Prostate gland (tissue), 2 donors: ENCODE data around the gene DNPH1.

Experiments used
- POLR2A ChIP-seq: fragments of 450-650 bp; IDR thresholded peaks from one replicate; pipeline ENCODE4 v1.6.1; 2016; ENCODE audit warnings: antibody characterized with exemption, mild to moderate bottlenecking
- POLR2AphosphoS5 ChIP-seq: sonication (generic); formaldehyde crosslinking; IDR thresholded peaks from one replicate; pipeline ENCODE4 v1.6.1; 2017; ENCODE audit warnings: antibody characterized with exemption
- TF ChIP-seq, protein P1 (sequence below), 4 experiments: fragments of 200-600 bp in 2 of 4; fragments of 450-650 bp in 2 of 4; sonication (generic) in 2 of 4; IDR thresholded peaks; 1 replicate in 3 of 4; 2 replicates in 1 of 4; pipeline ENCODE4 v1.5.1; 2016 to 2019; ENCODE audit warnings: antibody characterized with exemption in 4 of 4, mild to moderate bottlenecking in 2 of 4, moderate library complexity in 2 of 4

DNA sequence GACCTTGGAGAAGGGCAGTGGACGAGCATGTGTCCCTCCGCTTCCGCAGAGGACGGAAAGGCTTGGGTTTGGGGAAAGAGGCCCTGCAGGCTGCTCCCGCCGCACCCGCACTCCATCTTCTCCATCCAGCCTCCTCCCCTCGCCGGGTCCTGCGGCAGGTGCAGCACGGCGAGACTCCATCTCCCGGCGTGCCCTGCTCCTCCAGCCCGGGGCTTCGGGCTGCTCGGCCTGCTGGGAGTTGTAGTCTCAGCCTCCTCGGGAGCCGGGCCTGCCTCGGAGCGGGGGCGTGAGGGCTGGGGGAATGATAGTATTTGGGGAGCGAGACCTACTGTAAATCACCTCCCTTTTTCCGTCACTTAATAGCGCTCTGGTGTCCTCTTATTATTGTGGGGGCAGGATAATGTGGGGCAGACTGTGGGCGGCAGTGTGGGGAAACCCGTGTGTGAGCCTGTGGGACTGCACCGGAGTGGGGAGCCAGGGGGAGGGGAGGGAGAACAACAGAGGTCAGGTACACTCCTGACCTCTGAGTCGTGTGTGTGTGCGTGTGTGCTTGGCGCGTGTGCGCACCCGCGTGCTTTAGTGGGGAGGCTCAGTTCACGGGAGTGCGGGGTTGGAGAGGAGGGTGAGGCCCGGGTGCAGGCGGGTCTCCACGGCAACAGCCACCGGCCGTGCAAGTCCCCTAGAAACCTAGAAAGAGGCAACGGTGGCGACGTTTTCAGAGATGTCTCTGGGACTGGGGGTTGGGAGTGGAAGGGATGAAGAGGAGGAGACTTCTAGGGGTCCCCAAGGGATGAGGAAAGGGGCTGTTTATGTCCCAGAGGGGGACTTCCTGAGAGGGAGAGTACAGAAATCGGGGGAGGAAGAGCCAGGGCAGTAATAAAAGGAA is 18.1 kb upstream of the DNPH1 start:
- TF ChIP-seq, protein P1, sequence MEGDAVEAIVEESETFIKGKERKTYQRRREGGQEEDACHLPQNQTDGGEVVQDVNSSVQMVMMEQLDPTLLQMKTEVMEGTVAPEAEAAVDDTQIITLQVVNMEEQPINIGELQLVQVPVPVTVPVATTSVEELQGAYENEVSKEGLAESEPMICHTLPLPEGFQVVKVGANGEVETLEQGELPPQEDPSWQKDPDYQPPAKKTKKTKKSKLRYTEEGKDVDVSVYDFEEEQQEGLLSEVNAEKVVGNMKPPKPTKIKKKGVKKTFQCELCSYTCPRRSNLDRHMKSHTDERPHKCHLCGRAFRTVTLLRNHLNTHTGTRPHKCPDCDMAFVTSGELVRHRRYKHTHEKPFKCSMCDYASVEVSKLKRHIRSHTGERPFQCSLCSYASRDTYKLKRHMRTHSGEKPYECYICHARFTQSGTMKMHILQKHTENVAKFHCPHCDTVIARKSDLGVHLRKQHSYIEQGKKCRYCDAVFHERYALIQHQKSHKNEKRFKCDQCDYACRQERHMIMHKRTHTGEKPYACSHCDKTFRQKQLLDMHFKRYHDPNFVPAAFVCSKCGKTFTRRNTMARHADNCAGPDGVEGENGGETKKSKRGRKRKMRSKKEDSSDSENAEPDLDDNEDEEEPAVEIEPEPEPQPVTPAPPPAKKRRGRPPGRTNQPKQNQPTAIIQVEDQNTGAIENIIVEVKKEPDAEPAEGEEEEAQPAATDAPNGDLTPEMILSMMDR (IDR thresholded peaks at IDR 0.05), result no peak
- TF ChIP-seq POLR2A, result no peak
- peak; percentile 48 for TF ChIP-seq POLR2AphosphoS5
